Measurements from ENCODE around the gene CBARP. TPM values are rescaled to one million over a fixed set of nuclear protein-coding genes. Genes with fewer than 3 reads are reported as not detected.
A peak's percentile ranks its signal among the peaks of the same experiment; 100 is the strongest.

The CBARP gene
- total and polyA plus RNA-seq, 9 of the 15 experiments (the other 6 are each of a cell fraction or from before 2014, with no cell fraction given), result 0.03 to 8.9 (median 1.2) TPM; not detected in 1

DNA sequence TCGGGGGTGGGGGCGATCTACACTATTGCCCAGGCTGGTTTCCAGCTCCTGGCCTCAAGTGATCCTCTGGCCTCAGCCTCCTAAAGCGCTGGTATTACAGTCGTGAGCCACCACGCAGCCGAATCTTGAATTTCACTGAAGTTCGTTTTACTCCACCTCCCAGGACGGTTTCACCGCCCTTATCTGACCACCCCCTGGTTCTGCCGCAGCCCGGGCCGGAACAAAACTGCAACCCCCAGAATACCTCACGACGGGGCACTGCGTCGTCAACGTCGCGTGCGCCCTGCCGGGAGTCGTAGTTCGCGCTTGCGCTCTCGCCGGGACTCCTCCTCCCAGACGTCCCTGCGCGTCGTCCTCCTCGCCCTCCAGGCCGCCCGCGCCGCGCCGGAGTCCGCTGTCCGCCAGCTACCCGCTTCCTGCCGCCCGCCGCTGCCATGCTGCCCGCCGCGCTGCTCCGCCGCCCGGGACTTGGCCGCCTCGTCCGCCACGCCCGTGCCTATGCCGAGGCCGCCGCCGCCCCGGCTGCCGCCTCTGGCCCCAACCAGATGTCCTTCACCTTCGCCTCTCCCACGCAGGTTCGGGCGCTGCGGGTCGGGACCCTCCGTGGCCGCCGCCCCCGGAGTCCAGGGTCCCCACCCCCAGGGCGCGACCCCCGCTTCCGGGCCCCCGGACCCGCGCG lies 3.8 kb upstream of the CBARP start, which contains the start of gene ATP5F1D (continued):
- TF ChIP-seq MCM7 (IDR thresholded peaks at IDR 0.05) (no peak), NFE2L1 (tag; IDR thresholded peaks at IDR 0.05; ENCODE audit: borderline replicate concordance, low read depth) (no peak), CSDE1 (IDR thresholded peaks at IDR 0.05) (no peak), ZNF77 (CRISPR knock-in tag; IDR thresholded peaks at IDR 0.05) (no peak), ZNF140 (CRISPR knock-in tag; IDR thresholded peaks at IDR 0.05) (no peak), HNRNPUL1 (IDR thresholded peaks at IDR 0.05; ENCODE audit: low read length) (no peak), ZNF507 (tag; conservative IDR thresholded peaks at IDR 0.05) (no peak), TAF15 (IDR thresholded peaks at IDR 0.05; ENCODE audit: low read depth, low read length) (no peak), ZFX (CRISPR knock-in tag; IDR thresholded peaks at IDR 0.05) (peak; percentile 63), NR1H2 (CRISPR knock-in tag; IDR thresholded peaks at IDR 0.05) (no peak), EP400 (IDR thresholded peaks at IDR 0.05) (peak; percentile 18; the same call in 1 of the 2 replicates), RAD21 (CRISPR knock-in tag; conservative IDR thresholded peaks at IDR 0.05 in 1 of 2, IDR thresholded peaks at IDR 0.05 in 1 of 2) (no peak)
- TF ChIP-seq, protein P1, sequence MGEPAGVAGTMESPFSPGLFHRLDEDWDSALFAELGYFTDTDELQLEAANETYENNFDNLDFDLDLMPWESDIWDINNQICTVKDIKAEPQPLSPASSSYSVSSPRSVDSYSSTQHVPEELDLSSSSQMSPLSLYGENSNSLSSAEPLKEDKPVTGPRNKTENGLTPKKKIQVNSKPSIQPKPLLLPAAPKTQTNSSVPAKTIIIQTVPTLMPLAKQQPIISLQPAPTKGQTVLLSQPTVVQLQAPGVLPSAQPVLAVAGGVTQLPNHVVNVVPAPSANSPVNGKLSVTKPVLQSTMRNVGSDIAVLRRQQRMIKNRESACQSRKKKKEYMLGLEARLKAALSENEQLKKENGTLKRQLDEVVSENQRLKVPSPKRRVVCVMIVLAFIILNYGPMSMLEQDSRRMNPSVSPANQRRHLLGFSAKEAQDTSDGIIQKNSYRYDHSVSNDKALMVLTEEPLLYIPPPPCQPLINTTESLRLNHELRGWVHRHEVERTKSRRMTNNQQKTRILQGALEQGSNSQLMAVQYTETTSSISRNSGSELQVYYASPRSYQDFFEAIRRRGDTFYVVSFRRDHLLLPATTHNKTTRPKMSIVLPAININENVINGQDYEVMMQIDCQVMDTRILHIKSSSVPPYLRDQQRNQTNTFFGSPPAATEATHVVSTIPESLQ (CRISPR knock-in tag; IDR thresholded peaks at IDR 0.05), result no peak
- TF ChIP-seq, protein P2, sequence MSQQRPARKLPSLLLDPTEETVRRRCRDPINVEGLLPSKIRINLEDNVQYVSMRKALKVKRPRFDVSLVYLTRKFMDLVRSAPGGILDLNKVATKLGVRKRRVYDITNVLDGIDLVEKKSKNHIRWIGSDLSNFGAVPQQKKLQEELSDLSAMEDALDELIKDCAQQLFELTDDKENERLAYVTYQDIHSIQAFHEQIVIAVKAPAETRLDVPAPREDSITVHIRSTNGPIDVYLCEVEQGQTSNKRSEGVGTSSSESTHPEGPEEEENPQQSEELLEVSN (IDR thresholded peaks at IDR 0.05; ENCODE audit: borderline replicate concordance in 1 of 2, extremely low read depth in 1 of 2, insufficient read depth in 1 of 2, insufficient read length in 1 of 2, low read depth in 1 of 2, low read length in 1 of 2, poor library complexity in 1 of 2, severe bottlenecking in 1 of 2), result peak; percentile 36 to 73
- TF ChIP-seq, protein P3, sequence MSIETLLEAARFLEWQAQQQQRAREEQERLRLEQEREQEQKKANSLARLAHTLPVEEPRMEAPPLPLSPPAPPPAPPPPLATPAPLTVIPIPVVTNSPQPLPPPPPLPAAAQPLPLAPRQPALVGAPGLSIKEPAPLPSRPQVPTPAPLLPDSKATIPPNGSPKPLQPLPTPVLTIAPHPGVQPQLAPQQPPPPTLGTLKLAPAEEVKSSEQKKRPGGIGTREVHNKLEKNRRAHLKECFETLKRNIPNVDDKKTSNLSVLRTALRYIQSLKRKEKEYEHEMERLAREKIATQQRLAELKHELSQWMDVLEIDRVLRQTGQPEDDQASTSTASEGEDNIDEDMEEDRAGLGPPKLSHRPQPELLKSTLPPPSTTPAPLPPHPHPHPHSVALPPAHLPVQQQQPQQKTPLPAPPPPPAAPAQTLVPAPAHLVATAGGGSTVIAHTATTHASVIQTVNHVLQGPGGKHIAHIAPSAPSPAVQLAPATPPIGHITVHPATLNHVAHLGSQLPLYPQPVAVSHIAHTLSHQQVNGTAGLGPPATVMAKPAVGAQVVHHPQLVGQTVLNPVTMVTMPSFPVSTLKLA (conservative IDR thresholded peaks at IDR 0.05), result peak; percentile 57 to 75
- TF ChIP-seq, protein P4, sequence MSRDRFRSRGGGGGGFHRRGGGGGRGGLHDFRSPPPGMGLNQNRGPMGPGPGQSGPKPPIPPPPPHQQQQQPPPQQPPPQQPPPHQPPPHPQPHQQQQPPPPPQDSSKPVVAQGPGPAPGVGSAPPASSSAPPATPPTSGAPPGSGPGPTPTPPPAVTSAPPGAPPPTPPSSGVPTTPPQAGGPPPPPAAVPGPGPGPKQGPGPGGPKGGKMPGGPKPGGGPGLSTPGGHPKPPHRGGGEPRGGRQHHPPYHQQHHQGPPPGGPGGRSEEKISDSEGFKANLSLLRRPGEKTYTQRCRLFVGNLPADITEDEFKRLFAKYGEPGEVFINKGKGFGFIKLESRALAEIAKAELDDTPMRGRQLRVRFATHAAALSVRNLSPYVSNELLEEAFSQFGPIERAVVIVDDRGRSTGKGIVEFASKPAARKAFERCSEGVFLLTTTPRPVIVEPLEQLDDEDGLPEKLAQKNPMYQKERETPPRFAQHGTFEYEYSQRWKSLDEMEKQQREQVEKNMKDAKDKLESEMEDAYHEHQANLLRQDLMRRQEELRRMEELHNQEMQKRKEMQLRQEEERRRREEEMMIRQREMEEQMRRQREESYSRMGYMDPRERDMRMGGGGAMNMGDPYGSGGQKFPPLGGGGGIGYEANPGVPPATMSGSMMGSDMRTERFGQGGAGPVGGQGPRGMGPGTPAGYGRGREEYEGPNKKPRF (IDR thresholded peaks at IDR 0.05; ENCODE audit: low read depth, low read length), result no peak

Measured in K562 (cell line).